Measurements from ENCODE around the gene PIK3C2A. TPM values are rescaled to one million over a fixed set of nuclear protein-coding genes. Genes with fewer than 3 reads are reported as not detected.

The PIK3C2A gene
- total and polyA plus RNA-seq, 9 donors: 11.7 to 33.9 (median 18.6) TPM

GRCh38 chr11:17163291-17163690, 44.5 kb downstream of the PIK3C2A start:
- 93% methylated on average over 3 of the region's 5 CpGs for WGBS (ENCODE audit: insufficient coverage)
- no peaks in the 10 kb centered on the region for H3K9me3 ChIP-seq (replicated peaks; ENCODE audit: control insufficient read depth, low read depth, low read length)
- H3K4me1 ChIP-seq (ENCODE audit: control insufficient read depth, insufficient read depth, low read length): no peaks in the 10 kb centered on the region
- H3K36me3 ChIP-seq (ENCODE audit: control insufficient read depth, insufficient read depth, low read length): no peaks in the 10 kb centered on the region
- no peaks in the 10 kb centered on the region for H3K27me3 ChIP-seq (ENCODE audit: control insufficient read depth, insufficient read depth, low read length)
- DNase-seq: no peak
- H3K4me3 ChIP-seq (ENCODE audit: low read length): no peak overlapping the region
- H3K27ac ChIP-seq (ENCODE audit: low read length): no peak overlapping the region

- Histone ChIP-seq H3K9me3 (replicated peaks; ENCODE audit: control insufficient read depth, low read depth, low read length) (no peaks in the 10 kb centered on the region), H3K4me3 (ENCODE audit: low read length) (no peak overlapping the region), H3K4me1 (ENCODE audit: control insufficient read depth, insufficient read depth, low read length) (no peaks in the 10 kb centered on the region), H3K27ac (ENCODE audit: low read length) (no peak overlapping the region), H3K27me3 (ENCODE audit: control insufficient read depth, insufficient read depth, low read length) (no peaks in the 10 kb centered on the region), H3K36me3 (ENCODE audit: control insufficient read depth, insufficient read depth, low read length) (no peaks in the 10 kb centered on the region)
- DNase-seq: no peak
- 79% methylated on average over 2 of the region's 2 CpGs for WGBS (ENCODE audit: insufficient coverage)
Observed at GRCh38 chr11:17162376-17162775, 45.4 kb downstream of the PIK3C2A start.

- peak; percentile 49 for DNase-seq
- Histone ChIP-seq H3K27ac (ENCODE audit: low read length) (no peak overlapping the region), H3K9me3 (replicated peaks; ENCODE audit: control insufficient read depth, low read depth, low read length) (no peaks in the 10 kb centered on the region), H3K4me3 (ENCODE audit: low read length) (no peak overlapping the region), H3K36me3 (ENCODE audit: control insufficient read depth, insufficient read depth, low read length) (no peaks in the 10 kb centered on the region), H3K27me3 (ENCODE audit: control insufficient read depth, insufficient read depth, low read length) (no peaks in the 10 kb centered on the region), H3K4me1 (ENCODE audit: control insufficient read depth, insufficient read depth, low read length) (no peaks in the 10 kb centered on the region)
- no CpG with 5 or more reads among the region's 1 CpG for WGBS (ENCODE audit: insufficient coverage)
Observed at GRCh38 chr11:17161515-17161914, 46.3 kb downstream of the PIK3C2A start.

- H3K27ac ChIP-seq (ENCODE audit: low read length): no peak overlapping the region
- peak; percentile 31 for DNase-seq
- peaks cover 2% of the 10 kb centered on the region for H3K36me3 ChIP-seq (ENCODE audit: control insufficient read depth, insufficient read depth, low read length)
- H3K4me1 ChIP-seq (ENCODE audit: control insufficient read depth, insufficient read depth, low read length): no peaks in the 10 kb centered on the region
- no peaks in the 10 kb centered on the region for H3K27me3 ChIP-seq (ENCODE audit: control insufficient read depth, insufficient read depth, low read length)
- no peak overlapping the region for H3K4me3 ChIP-seq (ENCODE audit: low read length)
- WGBS (ENCODE audit: insufficient coverage): 37% methylated on average over 2 of the region's 3 CpGs
- H3K9me3 ChIP-seq (replicated peaks; ENCODE audit: control insufficient read depth, low read depth, low read length): no peaks in the 10 kb centered on the region
Observed at GRCh38 chr11:17159441-17159840, 48.3 kb downstream of the PIK3C2A start.

Other genes starting within 250 kb of the PIK3C2A start
- gene PLEKHA7, start 193.6 kb downstream of the PIK3C2A start, total RNA-seq: 2.6 TPM
- 1 to 10 TPM; 3.9 to 7.8 (median 4.2) TPM for gene PLEKHA7, start 193.6 kb downstream of the PIK3C2A start, polyA plus RNA-seq (ENCODE audit: insufficient read depth in 1 of 8, insufficient read length in 8 of 8, low replicate concordance in 1 of 8)
- 1,791 TPM for gene RPS13, start 130.3 kb downstream of the PIK3C2A start, total RNA-seq
- gene RPS13, start 130.3 kb downstream of the PIK3C2A start, polyA plus RNA-seq (ENCODE audit: insufficient read depth in 1 of 8, insufficient read length in 8 of 8, low replicate concordance in 1 of 8): 1,000 to 10,000 TPM; 1,822 to 2,263 (median 1,951) TPM
- gene NUCB2, start 68.8 kb upstream of the PIK3C2A start, total RNA-seq: 62.6 TPM
- gene NUCB2, start 68.8 kb upstream of the PIK3C2A start, polyA plus RNA-seq (ENCODE audit: insufficient read depth in 1 of 8, insufficient read length in 8 of 8, low replicate concordance in 1 of 8): 10 to 100 TPM; 37.9 to 74.1 (median 44.4) TPM
- 0.44 TPM for gene NCR3LG1, start 143.8 kb upstream of the PIK3C2A start, total RNA-seq
- under 1 TPM; 0.31 to 0.96 (median 0.36) TPM for gene NCR3LG1, start 143.8 kb upstream of the PIK3C2A start, polyA plus RNA-seq (ENCODE audit: insufficient read depth in 1 of 8, insufficient read length in 8 of 8, low replicate concordance in 1 of 8)
- gene KCNJ11, start 180.7 kb upstream of the PIK3C2A start, total RNA-seq: 12.9 TPM
- gene KCNJ11, start 180.7 kb upstream of the PIK3C2A start, polyA plus RNA-seq (ENCODE audit: insufficient read depth in 1 of 8, insufficient read length in 8 of 8, low replicate concordance in 1 of 8): 10 to 100 TPM; 13.8 to 23.5 (median 18.6) TPM

All from muscle of leg (tissue), 11 donors.